GM21367 (cell line): ENCODE results near the gene PATL2.
"Not testable (repeated sequence)": the region's sequence is repeated elsewhere in the genome, so short reads cannot be mapped to it uniquely, and the experiment has no call there.

Experiments
- ATAC-seq: cut with Tn5 transposase; IDR thresholded peaks from one replicate; pipeline ENCODE4 v1.9.1; 2021; ENCODE audit not compliant: unreplicated experiment

PATL2 gene

GRCh38 chr15:44711096-44711742 lies at the start of gene PATL2, which contains the start of gene B2M:
Gene PATL2 (minus strand): TSS chr15:44711323. CDS start chr15:44676490, 34,833 bp downstream.
Gene B2M (plus strand): TSS chr15:44711517. CDS start chr15:44711547, 30 bp downstream.
- ATAC-seq = peak; percentile 70

GRCh38 chr15:44753345-44753744 lies 42.2 kb upstream of the PATL2 start:
- no peak for ATAC-seq

- ATAC-seq = not testable (repeated sequence)
Measured at GRCh38 chr15:44743454-44743853, 32.3 kb upstream of the PATL2 start.

- ATAC-seq = not testable (repeated sequence)
Measured at GRCh38 chr15:44739222-44739847, 28.2 kb upstream of the PATL2 start.

GRCh38 chr15:44738340-44738984 lies 27.3 kb upstream of the PATL2 start:
- ATAC-seq = no peak

GRCh38 chr15:44736181-44736765 lies 25.1 kb upstream of the PATL2 start, which contains the start of gene TRIM69:
Gene TRIM69 (plus strand): TSS chr15:44736528. CDS start chr15:44736705, 177 bp downstream.
- no peak for ATAC-seq

- no peak for ATAC-seq
Measured at GRCh38 chr15:44735482-44736180, 24.5 kb upstream of the PATL2 start.

- ATAC-seq = no peak
Measured at GRCh38 chr15:44734839-44735481, 23.8 kb upstream of the PATL2 start.

GRCh38 chr15:44729408-44730127 lies 18.4 kb upstream of the PATL2 start:
- no peak for ATAC-seq

GRCh38 chr15:44728576-44729407 lies 17.7 kb upstream of the PATL2 start:
- ATAC-seq = peak; percentile 62

- not testable (repeated sequence) for ATAC-seq
Measured at GRCh38 chr15:44728232-44728575, 17.1 kb upstream of the PATL2 start.

- ATAC-seq = no peak
Measured at GRCh38 chr15:44727485-44728231, 16.5 kb upstream of the PATL2 start.

GRCh38 chr15:44726568-44727484 lies 15.7 kb upstream of the PATL2 start:
- ATAC-seq = peak; percentile 31

GRCh38 chr15:44726136-44726535 lies 15.0 kb upstream of the PATL2 start:
- no peak for ATAC-seq

GRCh38 chr15:44722011-44722410 lies 10.9 kb upstream of the PATL2 start:
- no peak for ATAC-seq

- no peak for ATAC-seq
Measured at GRCh38 chr15:44720460-44721176, 9.5 kb upstream of the PATL2 start.

GRCh38 chr15:44720000-44720435 lies 8.9 kb upstream of the PATL2 start:
- ATAC-seq = not testable (repeated sequence)
